ENCODE results near the gene MARCHF9.

MARCHF9 gene

DNA sequence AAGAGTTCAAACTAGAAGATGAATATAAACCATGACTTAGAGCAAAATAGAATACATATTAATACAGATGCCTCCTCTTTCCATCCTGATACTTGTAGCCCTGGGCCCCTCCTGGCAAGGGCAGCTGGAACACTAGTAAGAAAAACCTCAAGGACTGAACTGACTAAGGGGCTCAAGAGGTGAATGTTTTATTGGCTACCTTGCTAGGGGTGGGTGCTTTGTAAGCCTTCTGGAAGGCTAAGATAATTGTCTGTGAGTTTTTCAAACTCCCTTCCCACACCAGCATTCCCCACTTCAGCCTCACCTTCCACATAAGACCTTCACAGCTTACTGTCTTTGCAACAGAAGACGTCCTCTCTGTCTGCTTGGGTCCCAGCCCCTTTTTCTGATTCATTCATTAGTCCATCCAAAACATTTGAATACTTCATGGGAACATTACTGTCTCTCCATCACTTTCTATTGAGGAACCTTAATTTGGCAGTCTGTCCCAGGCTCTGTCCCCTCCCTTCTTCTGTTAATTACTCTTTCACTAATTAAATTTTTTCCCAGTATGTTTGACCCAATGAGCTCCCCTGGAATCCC, 1.1 kb upstream of the MARCHF9 start:
- no peak for DNase-seq (ENCODE audit: extremely low read depth in 1 of 2, low read depth in 1 of 2)

GRCh38 chr12:57755194-57755453, 221 bp downstream of the MARCHF9 start:
- no peak for DNase-seq (ENCODE audit: extremely low read depth in 1 of 2, low read depth in 1 of 2)

DNA sequence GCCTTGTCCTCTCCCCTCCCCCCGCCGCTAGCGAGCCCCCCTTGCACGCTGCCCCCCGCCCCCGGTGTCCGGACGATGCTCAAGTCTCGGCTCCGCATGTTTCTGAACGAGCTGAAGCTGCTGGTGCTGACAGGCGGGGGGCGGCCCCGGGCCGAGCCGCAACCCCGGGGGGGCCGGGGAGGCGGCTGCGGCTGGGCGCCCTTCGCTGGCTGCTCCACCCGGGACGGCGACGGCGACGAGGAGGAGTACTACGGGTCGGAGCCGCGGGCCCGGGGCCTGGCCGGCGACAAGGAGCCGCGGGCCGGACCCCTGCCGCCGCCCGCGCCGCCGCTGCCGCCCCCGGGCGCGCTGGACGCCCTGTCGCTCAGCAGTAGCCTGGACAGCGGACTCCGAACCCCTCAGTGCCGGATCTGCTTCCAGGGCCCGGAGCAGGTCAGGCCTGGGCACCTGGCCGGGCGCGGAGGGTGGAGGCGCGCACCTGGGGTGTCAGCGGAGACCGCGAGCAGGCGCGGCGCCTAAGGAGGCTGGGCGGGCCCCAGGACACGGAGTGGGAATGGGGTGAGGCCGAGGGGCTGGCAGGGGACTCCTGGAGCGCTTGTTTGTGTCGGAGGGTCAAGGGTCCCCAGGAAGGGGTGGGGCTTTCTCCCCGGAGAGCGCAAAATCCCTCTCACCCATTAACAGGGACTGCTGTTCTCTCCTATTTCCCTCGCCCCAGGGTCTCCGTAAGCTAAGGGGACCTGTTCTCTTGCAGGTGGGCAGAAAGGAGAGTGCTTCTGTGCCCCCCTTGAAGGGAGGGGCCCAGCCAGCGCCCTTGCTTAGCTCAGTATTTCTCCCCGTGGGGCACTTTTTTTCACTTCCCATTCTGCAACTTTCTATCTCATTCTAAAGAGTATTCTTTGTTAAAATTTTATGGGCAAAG, 810 bp downstream of the MARCHF9 start:
- DNase-seq (ENCODE audit: extremely low read depth in 1 of 2, low read depth in 1 of 2): no peak

DNA sequence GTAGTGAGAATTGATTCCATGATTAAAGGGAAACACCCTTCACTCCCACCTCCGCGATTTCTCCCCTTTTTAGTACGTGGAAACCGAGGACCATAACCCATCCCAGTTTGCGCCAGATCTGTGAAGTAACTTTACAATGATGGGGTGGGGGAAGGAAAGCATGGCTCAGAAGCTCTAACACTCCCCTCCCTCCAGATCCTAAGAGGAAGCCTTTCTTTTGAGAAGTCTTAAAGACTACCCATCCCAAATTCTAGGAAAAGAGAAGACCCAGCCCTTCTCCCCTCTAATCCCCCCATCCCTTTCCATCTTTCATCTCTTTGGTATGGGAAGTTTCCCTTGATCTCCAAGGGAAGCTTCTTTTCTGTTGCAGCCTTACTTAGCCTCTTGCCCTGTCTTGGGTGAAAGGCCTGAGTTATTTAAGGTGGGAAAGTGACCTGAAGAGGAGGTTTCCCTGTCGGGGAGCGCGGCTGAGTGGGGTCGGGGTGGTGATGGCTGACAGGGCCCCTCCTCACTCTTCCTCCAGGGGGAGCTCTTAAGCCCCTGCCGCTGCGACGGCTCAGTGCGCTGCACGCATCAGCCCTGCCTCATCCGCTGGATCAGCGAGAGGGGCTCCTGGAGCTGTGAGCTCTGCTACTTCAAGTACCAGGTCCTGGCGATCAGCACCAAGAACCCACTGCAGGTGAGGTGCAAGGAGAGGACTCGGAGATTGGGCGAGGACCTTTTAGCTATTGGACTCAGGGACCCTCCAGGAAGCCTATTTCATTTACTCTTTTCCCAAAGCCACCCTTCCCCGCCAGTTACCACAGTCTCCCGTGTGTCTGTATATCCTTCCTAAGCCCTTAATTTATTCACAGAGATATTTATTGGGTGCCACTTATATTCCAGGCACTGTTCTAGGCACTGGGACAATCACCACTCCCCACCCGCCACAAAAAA, 1.8 kb downstream of the MARCHF9 start:
- peak in 1 of 2 donors; percentile 63 for DNase-seq (ENCODE audit: extremely low read depth in 1 of 2, low read depth in 1 of 2)

DNA sequence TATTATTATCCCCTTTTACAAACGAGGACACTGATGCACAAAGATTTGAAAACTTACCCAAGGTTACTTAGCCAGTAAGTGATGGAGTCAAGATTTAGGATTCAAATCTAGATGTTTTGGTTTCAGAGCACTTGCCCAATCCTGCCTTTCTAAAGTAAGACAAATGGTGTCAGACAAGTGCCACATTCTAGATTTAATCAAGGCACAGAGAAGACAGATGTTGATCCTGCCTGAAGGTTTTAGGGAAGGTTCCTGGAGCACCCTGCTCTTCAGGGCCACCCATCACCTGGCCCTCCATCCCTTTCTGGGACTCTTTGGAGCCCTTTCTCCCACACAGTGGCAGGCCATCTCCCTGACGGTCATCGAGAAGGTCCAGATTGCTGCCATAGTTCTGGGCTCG, 2.9 kb downstream of the MARCHF9 start:
- no peak for DNase-seq (ENCODE audit: extremely low read depth in 1 of 2, low read depth in 1 of 2)

- no peak for DNase-seq (ENCODE audit: extremely low read depth in 1 of 2, low read depth in 1 of 2)
Observed at GRCh38 chr12:57758552-57759359, 3.9 kb downstream of the MARCHF9 start.

- DNase-seq (ENCODE audit: extremely low read depth in 1 of 2, low read depth in 1 of 2): no peak
Observed at GRCh38 chr12:57759360-57759980, 4.6 kb downstream of the MARCHF9 start.

DNA sequence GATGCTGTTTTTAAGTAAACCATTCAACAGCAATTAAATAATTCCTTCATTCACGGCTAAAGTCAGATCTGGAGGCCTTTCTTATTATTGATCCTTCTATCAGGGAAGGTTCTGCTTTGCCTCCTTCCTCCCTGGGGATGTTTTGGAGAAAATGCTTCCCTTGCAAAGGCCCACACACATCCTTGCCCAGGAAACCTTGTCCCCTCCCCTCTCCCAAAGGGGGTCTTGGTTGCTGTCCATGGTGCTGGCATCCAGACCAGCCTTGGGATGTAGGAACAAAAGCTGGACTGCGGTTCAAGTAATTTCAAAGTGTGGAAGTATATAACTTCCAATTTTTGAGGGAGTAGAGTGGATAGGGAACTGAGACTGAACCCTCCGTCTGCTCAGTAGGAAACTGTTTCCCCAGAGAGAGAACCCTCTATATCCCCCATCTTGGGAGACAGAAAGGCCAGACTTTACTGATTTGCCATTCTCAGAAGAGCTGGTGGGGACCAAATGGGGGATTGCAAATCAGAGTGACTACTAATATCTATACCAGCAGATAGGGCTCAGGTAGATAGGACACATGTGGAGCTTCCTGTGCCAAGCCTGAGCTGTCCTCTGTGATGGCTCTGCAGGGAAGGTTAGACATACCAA, 5.6 kb downstream of the MARCHF9 start:
- no peak for DNase-seq (ENCODE audit: extremely low read depth in 1 of 2, low read depth in 1 of 2)

- no peak for DNase-seq (ENCODE audit: extremely low read depth in 1 of 2, low read depth in 1 of 2)
Observed at GRCh38 chr12:57761391-57761998, 6.6 kb downstream of the MARCHF9 start.

- DNase-seq (ENCODE audit: extremely low read depth in 1 of 2, low read depth in 1 of 2): no peak
Observed at GRCh38 chr12:57762463-57762862, 7.6 kb downstream of the MARCHF9 start.

DNA sequence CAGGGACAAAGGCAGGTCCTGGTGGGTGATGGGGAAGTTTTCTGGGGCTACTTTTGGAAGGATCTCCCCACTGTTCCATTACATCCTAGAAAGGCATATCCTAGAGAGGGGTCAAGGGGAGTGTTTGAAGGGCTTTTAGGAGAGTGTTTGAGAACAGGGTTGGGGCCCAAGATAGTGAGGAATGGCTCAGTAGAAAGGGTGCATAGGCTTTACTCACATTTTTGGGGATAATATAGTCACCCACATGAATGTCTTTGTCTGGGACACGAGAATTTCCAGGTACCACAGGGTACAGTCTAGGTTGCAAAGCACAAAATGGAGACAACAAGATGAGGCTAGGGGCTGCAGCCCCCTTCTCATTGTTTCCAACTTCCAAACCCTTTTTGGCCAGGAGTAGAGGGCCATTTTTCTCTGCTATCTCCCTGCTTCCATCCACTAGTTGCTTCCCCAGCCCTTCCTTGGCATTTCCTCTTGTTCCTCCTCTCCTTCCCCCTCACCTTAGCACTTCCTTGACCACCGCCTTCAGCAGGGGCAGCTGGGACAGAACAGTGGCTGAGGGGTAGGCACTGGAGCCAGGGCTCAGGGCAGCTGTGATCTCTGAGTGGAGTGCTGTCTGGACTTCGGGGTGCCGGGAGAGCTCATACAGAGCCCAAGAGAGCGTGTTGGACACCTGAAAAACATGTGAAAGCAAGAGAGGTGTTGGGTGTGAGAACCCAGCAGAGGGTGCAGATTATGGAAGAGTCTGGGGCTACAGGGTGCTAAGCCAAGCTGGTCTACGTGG, 9.2 kb downstream of the MARCHF9 start:
- no peak for DNase-seq (ENCODE audit: extremely low read depth in 1 of 2, low read depth in 1 of 2)

DNA sequence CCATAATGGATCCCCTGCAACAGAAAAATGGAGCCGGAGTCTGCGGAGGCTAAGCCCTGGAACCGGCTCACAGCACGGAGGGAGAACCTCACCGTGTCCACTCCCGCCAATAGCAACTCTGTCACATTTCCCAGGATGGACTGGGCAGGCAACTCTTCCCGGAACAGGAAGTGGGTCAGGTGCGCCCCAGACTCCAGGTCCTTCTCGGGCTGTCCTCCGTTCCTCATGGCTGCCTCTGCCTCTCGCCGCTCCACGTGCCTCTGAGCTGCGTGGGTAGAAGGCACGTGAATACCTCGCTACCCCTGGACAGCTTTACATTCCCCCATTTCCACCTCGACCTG, 9.7 kb downstream of the MARCHF9 start:
- DNase-seq (ENCODE audit: extremely low read depth in 1 of 2, low read depth in 1 of 2): no peak

GRCh38 chr12:57765003-57765697, 10.2 kb downstream of the MARCHF9 start:
- DNase-seq (ENCODE audit: extremely low read depth in 1 of 2, low read depth in 1 of 2): no peak

DNA sequence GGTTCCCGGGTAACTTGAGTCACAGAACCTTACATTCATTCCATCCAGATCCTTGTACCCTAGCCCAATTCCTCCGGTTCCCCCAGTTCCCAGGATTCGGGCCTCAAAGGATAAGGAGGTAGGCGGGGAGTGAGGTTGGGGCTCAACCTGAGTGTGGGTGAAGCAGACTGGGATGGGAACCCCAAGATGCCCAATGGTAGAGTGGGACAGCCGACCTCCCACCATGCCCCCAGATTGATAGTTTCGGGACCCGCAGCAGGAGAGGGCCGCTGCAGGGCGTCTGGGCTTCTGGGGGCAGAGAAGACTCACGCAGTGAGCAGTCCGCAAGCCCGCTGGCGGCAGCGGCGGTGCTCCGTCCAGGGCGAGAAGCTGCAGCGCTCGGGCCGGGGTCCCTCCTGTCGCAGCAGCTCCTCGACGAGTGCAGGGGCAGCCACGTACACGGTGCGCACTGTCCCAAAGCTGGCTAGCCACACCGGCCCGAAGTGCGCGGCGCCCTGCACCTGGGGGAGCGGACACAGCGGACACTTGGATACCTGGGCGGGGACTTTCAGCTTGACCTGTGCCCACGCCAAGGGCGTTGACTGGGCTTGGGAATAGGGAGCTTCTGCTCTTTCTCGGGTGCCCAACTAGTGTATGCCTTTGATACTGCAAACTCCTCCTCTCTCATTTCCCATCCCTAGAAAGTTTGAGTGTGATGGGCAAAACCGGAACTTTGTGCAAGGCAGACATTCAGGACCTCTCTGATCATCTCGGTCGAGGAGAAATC, 11.0 kb downstream of the MARCHF9 start:
- no peak for DNase-seq (ENCODE audit: extremely low read depth in 1 of 2, low read depth in 1 of 2)

- no peak for DNase-seq (ENCODE audit: extremely low read depth in 1 of 2, low read depth in 1 of 2)
Observed at GRCh38 chr12:57766464-57767304, 11.8 kb downstream of the MARCHF9 start, which contains the start of gene CYP27B1. Gene CYP27B1, minus strand, starts transcription at chr12:57767078. Its CDS starts 37 bp downstream, at chr12:57767041.

DNA sequence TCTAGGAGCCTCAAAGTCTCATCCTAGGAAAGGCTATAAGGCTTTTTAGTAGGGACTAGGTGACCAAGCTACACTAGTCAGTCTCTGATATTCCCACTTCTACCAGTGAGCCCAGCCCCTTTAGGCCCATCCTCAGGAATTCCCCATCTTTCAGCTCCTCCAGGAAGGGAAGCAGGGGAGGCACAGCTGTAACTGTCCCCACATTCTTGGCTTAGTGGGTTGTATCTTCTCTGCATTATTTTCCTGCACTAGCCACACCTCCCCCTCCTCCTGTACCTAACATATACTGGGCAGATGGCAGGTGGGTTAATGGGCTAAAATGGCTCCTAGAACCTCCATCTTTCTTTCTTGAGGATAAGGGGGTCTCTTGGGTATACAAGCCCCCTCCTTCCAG, 12.4 kb downstream of the MARCHF9 start:
- DNase-seq (ENCODE audit: extremely low read depth in 1 of 2, low read depth in 1 of 2): no peak
